ENCODE measurements around the gene CHKB. TPM values are rescaled to one million over a fixed set of nuclear protein-coding genes. Genes with fewer than 3 reads are reported as not detected.

CHKB gene
- total RNA-seq, 2 experiments from 2014 or later = 101 to 111 TPM

GRCh38 chr22:50602338-50602700, 19.7 kb upstream of the CHKB start:
- Mint-ChIP-seq H3K27me3 (peaks cover 43% of the 10 kb centered on the region), H3K4me1 (peaks cover 11% of the 10 kb centered on the region), H3K27ac (no peak overlapping the region), H3K36me3 (ENCODE audit: low read depth) (no peaks in the 10 kb centered on the region), H3K4me3 (no peak overlapping the region), H3K9me3 (no peaks in the 10 kb centered on the region)
- DNase-seq = no peak
- ChIA-PET CTCF (interaction anchor here (1.3 kb wide), 1 partner anchor 18 kb away, joined by 4 read pairs; no protein-coding TSS in a partner anchor), POLR2A (interaction anchor here (1.0 to 1.5 kb wide), 3 partner anchors 18 to 77 kb away, joined by 3 to 7 read pairs (median 4); partner anchors contain the start of gene SCO2)

- DNase-seq = no peak
- Mint-ChIP-seq H3K4me3 (peak overlapping the region; percentile 58), H3K9me3 (no peaks in the 10 kb centered on the region), H3K27me3 (peaks cover 42% of the 10 kb centered on the region), H3K36me3 (ENCODE audit: low read depth) (no peaks in the 10 kb centered on the region), H3K27ac (no peak overlapping the region), H3K4me1 (peaks cover 11% of the 10 kb centered on the region)
- CTCF ChIA-PET = interaction anchor here (1.3 kb wide), 1 partner anchor 18 kb away, joined by 4 read pairs; no protein-coding TSS in a partner anchor
- POLR2A ChIA-PET = interaction anchor here (1.0 to 1.5 kb wide), 3 partner anchors 19 to 76 kb away, joined by 3 to 7 read pairs (median 4); partner anchors contain the start of gene SCO2
Measured at GRCh38 chr22:50601669-50602337, 19.2 kb upstream of the CHKB start.

GRCh38 chr22:50600967-50601668, 18.5 kb upstream of the CHKB start:
- H3K27ac Mint-ChIP-seq = no peak overlapping the region
- H3K36me3 Mint-ChIP-seq (ENCODE audit: low read depth) = no peaks in the 10 kb centered on the region
- peaks cover 39% of the 10 kb centered on the region for H3K27me3 Mint-ChIP-seq
- H3K9me3 Mint-ChIP-seq = no peaks in the 10 kb centered on the region
- POLR2A ChIA-PET = interaction anchor here (1.3 to 1.5 kb wide), 2 partner anchors 62 to 75 kb away, joined by 3 to 4 read pairs; partner anchors contain the start of gene SCO2
- CTCF ChIA-PET = interaction anchor here (1.3 kb wide), 1 partner anchor 19 kb away, joined by 4 read pairs; no protein-coding TSS in a partner anchor
- DNase-seq = no peak
- peaks cover 11% of the 10 kb centered on the region for H3K4me1 Mint-ChIP-seq
- peak overlapping the region; percentile 58 for H3K4me3 Mint-ChIP-seq

- POLR2A ChIA-PET = interaction anchor here (0.8 to 1.0 kb wide), 2 partner anchors 18 to 75 kb away, joined by 3 to 5 read pairs; partner anchors contain the start of genes CHKB and SCO2
- Mint-ChIP-seq H3K9me3 (no peaks in the 10 kb centered on the region), H3K36me3 (ENCODE audit: low read depth) (no peaks in the 10 kb centered on the region), H3K27me3 (peaks cover 38% of the 10 kb centered on the region), H3K4me1 (peaks cover 11% of the 10 kb centered on the region), H3K27ac (no peak within 1 kb of the TSS), H3K4me3 (peak within 1 kb of the TSS; percentile 58)
- CTCF ChIA-PET = no interaction called here
- DNase-seq = no peak
Measured at GRCh38 chr22:50600538-50600937, 17.9 kb upstream of the CHKB start, which contains the start of gene MAPK8IP2. MAPK8IP2 (plus strand) TSS chr22:50600793; CDS start chr22:50600819, 26 bp downstream.

- Mint-ChIP-seq H3K36me3 (ENCODE audit: low read depth) (no peaks in the 10 kb centered on the region), H3K27ac (no peak overlapping the region), H3K27me3 (peaks cover 35% of the 10 kb centered on the region), H3K9me3 (no peaks in the 10 kb centered on the region), H3K4me1 (peaks cover 11% of the 10 kb centered on the region), H3K4me3 (peak overlapping the region; percentile 48)
- DNase-seq = peak; percentile 70
- POLR2A ChIA-PET = interaction anchor here (0.7 to 1.0 kb wide), 3 partner anchors 17 to 74 kb away, joined by 3 to 6 read pairs (median 5); partner anchors contain the start of genes CHKB and SCO2
- CTCF ChIA-PET = no interaction called here
Measured at GRCh38 chr22:50599816-50600455, 17.3 kb upstream of the CHKB start.

GRCh38 chr22:50597097-50597496, 14.4 kb upstream of the CHKB start:
- Mint-ChIP-seq H3K4me1 (peaks cover 9% of the 10 kb centered on the region), H3K27me3 (peaks cover 22% of the 10 kb centered on the region), H3K36me3 (ENCODE audit: low read depth) (no peaks in the 10 kb centered on the region), H3K27ac (no peak overlapping the region), H3K9me3 (no peaks in the 10 kb centered on the region), H3K4me3 (no peak overlapping the region)
- CTCF ChIA-PET = interaction anchor here (0.6 kb wide), 1 partner anchor 139 kb away, joined by 3 read pairs; no protein-coding TSS in a partner anchor
- no peak for DNase-seq
- POLR2A ChIA-PET = no interaction called here

GRCh38 chr22:50595189-50595588, 12.5 kb upstream of the CHKB start:
- DNase-seq = no peak
- ChIA-PET CTCF (interaction anchor here (0.6 kb wide), 1 partner anchor 11 kb away, joined by 3 read pairs; no protein-coding TSS in a partner anchor), POLR2A (interaction anchor here (0.9 kb wide), 1 partner anchor 39 kb away, joined by 3 read pairs; no protein-coding TSS in a partner anchor)
- Mint-ChIP-seq H3K36me3 (ENCODE audit: low read depth) (no peaks in the 10 kb centered on the region), H3K27me3 (peaks cover 14% of the 10 kb centered on the region), H3K4me3 (no peak overlapping the region), H3K4me1 (peaks cover 5% of the 10 kb centered on the region), H3K9me3 (no peaks in the 10 kb centered on the region), H3K27ac (no peak overlapping the region)

GRCh38 chr22:50587407-50587806, 4.8 kb upstream of the CHKB start:
- DNase-seq = no peak
- CTCF ChIA-PET = no interaction called here
- no peaks in the 10 kb centered on the region for H3K36me3 Mint-ChIP-seq (ENCODE audit: low read depth)
- H3K27me3 Mint-ChIP-seq = peaks cover 1% of the 10 kb centered on the region
- POLR2A ChIA-PET = no interaction called here
- no peaks in the 10 kb centered on the region for H3K9me3 Mint-ChIP-seq
- H3K4me3 Mint-ChIP-seq = no peak overlapping the region
- H3K27ac Mint-ChIP-seq = no peak overlapping the region
- H3K4me1 Mint-ChIP-seq = peaks cover 7% of the 10 kb centered on the region

- H3K36me3 Mint-ChIP-seq (ENCODE audit: low read depth) = no peaks in the 10 kb centered on the region
- no peak overlapping the region for H3K4me3 Mint-ChIP-seq
- H3K27me3 Mint-ChIP-seq = peaks cover 1% of the 10 kb centered on the region
- H3K9me3 Mint-ChIP-seq = no peaks in the 10 kb centered on the region
- H3K4me1 Mint-ChIP-seq = peaks cover 13% of the 10 kb centered on the region
- H3K27ac Mint-ChIP-seq = no peak overlapping the region
- CTCF ChIA-PET = interaction anchor here (1.5 kb wide), 1 partner anchor 34 kb away, joined by 3 read pairs; no protein-coding TSS in a partner anchor
- POLR2A ChIA-PET = interaction anchor here (1.2 kb wide), 1 partner anchor 61 kb away, joined by 4 read pairs; the partner anchor contains the start of gene SCO2
- DNase-seq = no peak
Measured at GRCh38 chr22:50586416-50586815, 3.8 kb upstream of the CHKB start.

GRCh38 chr22:50585781-50586180, 3.1 kb upstream of the CHKB start:
- H3K36me3 Mint-ChIP-seq (ENCODE audit: low read depth) = no peaks in the 10 kb centered on the region
- ChIA-PET POLR2A (interaction anchor here (1.2 to 2.1 kb wide), 2 partner anchors 56 to 60 kb away, joined by 4 to 5 read pairs; partner anchors contain the start of genes SCO2 and TYMP), CTCF (interaction anchor here (1.5 to 1.7 kb wide), 2 partner anchors 35 to 60 kb away, joined by 3 to 5 read pairs; no protein-coding TSS in a partner anchor)
- peaks cover 1% of the 10 kb centered on the region for H3K27me3 Mint-ChIP-seq
- H3K4me3 Mint-ChIP-seq = no peak overlapping the region
- H3K4me1 Mint-ChIP-seq = peaks cover 17% of the 10 kb centered on the region
- H3K27ac Mint-ChIP-seq = no peak overlapping the region
- no peaks in the 10 kb centered on the region for H3K9me3 Mint-ChIP-seq
- DNase-seq = no peak

- DNase-seq = no peak
- H3K4me1 Mint-ChIP-seq = peaks cover 21% of the 10 kb centered on the region
- CTCF ChIA-PET = interaction anchor here (1.5 to 1.7 kb wide), 2 partner anchors 35 to 59 kb away, joined by 3 to 5 read pairs; no protein-coding TSS in a partner anchor
- peaks cover 1% of the 10 kb centered on the region for H3K27me3 Mint-ChIP-seq
- POLR2A ChIA-PET = interaction anchor here (0.8 to 2.1 kb wide), 2 partner anchors 10 to 56 kb away, joined by 3 to 5 read pairs; partner anchors contain the start of gene TYMP
- H3K4me3 Mint-ChIP-seq = no peak overlapping the region
- no peaks in the 10 kb centered on the region for H3K9me3 Mint-ChIP-seq
- H3K36me3 Mint-ChIP-seq (ENCODE audit: low read depth) = peaks cover 5% of the 10 kb centered on the region
- H3K27ac Mint-ChIP-seq = no peak overlapping the region
Measured at GRCh38 chr22:50585238-50585637, 2.6 kb upstream of the CHKB start.
